Cardiac muscle cell (in vitro differentiated cells and primary cell): ENCODE data around the gene CNKSR2. TPM values are rescaled to one million over a fixed set of nuclear protein-coding genes. Genes with fewer than 3 reads are reported as not detected.

Experiments
- DNase-seq, 2 donors: peaks; one replicate each; pipeline versions ENCODE4 v3.0.0 to v3.0.0-alpha.2; 2010 to 2017; ENCODE audit warnings: low read depth in 1 of 2, low spot score in 1 of 2
- H3K27ac ChIP-seq: fragments of 200-600 bp; sonication (generic); 2 replicates; pipeline ENCODE4 v1.5.1; 2016
- H3K27me3 ChIP-seq: fragments of 200-600 bp; sonication (generic); 2 replicates; pipeline ENCODE4 v1.6.0; 2016; ENCODE audit warnings: control low read depth
- H3K36me3 ChIP-seq: fragments of 200-600 bp; sonication (generic); 2 replicates; pipeline ENCODE4 v1.5.1; 2016; ENCODE audit warnings: control low read depth
- H3K4me1 ChIP-seq: fragments of 200-600 bp; sonication (generic); 2 replicates; pipeline ENCODE4 v1.8.1; 2017; ENCODE audit warnings: low read depth, mild to moderate bottlenecking, mixed run types
- H3K4me3 ChIP-seq: fragments of 200-600 bp; sonication (generic); 2 replicates; pipeline ENCODE4 v1.5.1; 2016; ENCODE audit warnings: mild to moderate bottlenecking
- H3K9me3 ChIP-seq: fragments of 200-600 bp; sonication (generic); 2 replicates; pipeline ENCODE4 v1.5.1; 2017; ENCODE audit warnings: low read depth, mild to moderate bottlenecking, control low read depth
- polyA plus RNA-seq: library from polyadenylated mRNA; unstranded; fragments of >200 nt; fragmentation: Nextera tagmentation; extraction: Ambion mirVana; gene quantifications from 2 replicates; pipeline ENCODE4 v1.2.1, GENCODE V29; 2016
- total RNA-seq: library from RNA; depleted of rRNA; stranded (reverse); fragments of >200 nt; gene quantifications from 2 replicates; pipeline ENCODE4 v1.2.3, GENCODE V29; 2016
- TF ChIP-seq, protein P1 (sequence below): IDR thresholded peaks from 2 replicates; pipeline ENCODE4 v1.5.1; 2012; ENCODE audit warnings: low read depth, mild to moderate bottlenecking, low read length

The CNKSR2 gene
- total and polyA plus RNA-seq, 2 experiments from 2014 or later, result 1.5 to 25.3 TPM

DNA sequence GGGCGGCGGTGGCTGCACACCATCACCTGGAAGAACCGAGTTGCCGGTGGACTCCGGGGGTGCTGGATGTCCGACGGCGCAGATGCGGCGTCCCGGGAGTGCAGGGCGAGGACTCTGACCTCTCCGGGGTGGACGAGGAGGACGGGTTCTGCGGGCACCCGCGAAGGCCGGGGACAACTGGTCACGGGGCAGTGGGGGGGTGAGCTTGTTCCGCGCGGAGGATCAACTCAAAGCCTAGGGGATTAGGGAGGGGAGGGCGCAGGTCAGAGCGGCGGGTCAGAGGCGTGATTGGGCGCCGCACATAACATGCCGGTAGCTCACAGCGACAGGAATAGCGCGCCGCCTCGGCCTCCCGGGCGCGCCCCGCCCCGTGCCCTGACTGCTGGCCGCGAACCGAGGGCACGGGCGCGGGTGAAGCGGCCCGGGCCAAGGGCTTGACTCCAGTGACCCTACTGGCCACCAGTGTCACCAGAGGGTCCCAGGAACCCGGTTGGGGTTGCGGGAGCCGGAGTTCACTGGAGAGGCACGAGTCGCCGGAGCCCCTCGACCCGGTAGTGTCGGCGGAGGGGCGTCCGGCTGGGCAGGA, 284.0 kb downstream of the CNKSR2 start, which contains the start of gene KLHL34:
KLHL34 (minus strand) TSS at position 179 of the 586 bp plus-strand sequence. CDS start 542 bp downstream, outside the sequence.
- H3K27me3 ChIP-seq, result peaks cover 5% of the 10 kb centered on the region
- DNase-seq, result peak in 1 of 2 donors; percentile 13
- peak within 1 kb of the TSS; percentile 14 for H3K4me3 ChIP-seq
- no peaks in the 10 kb centered on the region for H3K36me3 ChIP-seq
- H3K4me1 ChIP-seq, result no peaks in the 10 kb centered on the region
- H3K27ac ChIP-seq, result no peak within 1 kb of the TSS
- TF ChIP-seq, protein P1, sequence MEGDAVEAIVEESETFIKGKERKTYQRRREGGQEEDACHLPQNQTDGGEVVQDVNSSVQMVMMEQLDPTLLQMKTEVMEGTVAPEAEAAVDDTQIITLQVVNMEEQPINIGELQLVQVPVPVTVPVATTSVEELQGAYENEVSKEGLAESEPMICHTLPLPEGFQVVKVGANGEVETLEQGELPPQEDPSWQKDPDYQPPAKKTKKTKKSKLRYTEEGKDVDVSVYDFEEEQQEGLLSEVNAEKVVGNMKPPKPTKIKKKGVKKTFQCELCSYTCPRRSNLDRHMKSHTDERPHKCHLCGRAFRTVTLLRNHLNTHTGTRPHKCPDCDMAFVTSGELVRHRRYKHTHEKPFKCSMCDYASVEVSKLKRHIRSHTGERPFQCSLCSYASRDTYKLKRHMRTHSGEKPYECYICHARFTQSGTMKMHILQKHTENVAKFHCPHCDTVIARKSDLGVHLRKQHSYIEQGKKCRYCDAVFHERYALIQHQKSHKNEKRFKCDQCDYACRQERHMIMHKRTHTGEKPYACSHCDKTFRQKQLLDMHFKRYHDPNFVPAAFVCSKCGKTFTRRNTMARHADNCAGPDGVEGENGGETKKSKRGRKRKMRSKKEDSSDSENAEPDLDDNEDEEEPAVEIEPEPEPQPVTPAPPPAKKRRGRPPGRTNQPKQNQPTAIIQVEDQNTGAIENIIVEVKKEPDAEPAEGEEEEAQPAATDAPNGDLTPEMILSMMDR, result no peak
- H3K9me3 ChIP-seq, result no peaks in the 10 kb centered on the region

DNA sequence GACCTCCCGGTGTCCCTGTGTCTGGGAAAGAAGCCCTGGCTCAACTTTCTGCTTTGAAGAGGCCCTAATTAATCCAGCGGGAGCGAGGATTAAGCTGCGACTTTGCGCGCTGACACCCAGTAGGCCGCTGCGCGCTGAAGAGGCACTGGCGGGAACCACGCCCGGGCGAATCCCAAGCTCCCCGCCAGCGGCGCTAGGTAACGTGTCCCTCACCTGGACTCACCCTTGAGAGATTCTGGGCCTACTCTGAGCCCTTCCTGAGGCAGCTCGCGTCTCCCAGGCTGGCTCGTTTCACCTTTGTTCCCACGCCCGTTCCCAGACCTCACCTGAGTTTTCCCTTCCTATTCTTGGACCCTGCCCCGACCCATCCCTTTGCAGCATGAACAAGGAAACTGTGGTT, 284.5 kb downstream of the CNKSR2 start:
- TF ChIP-seq, protein P1, result no peak
- Histone ChIP-seq H3K36me3 (no peaks in the 10 kb centered on the region), H3K4me3 (peak overlapping the region; percentile 14), H3K4me1 (no peaks in the 10 kb centered on the region), H3K27ac (no peak overlapping the region), H3K9me3 (no peaks in the 10 kb centered on the region), H3K27me3 (peaks cover 5% of the 10 kb centered on the region)
- DNase-seq, result no peak

DNA sequence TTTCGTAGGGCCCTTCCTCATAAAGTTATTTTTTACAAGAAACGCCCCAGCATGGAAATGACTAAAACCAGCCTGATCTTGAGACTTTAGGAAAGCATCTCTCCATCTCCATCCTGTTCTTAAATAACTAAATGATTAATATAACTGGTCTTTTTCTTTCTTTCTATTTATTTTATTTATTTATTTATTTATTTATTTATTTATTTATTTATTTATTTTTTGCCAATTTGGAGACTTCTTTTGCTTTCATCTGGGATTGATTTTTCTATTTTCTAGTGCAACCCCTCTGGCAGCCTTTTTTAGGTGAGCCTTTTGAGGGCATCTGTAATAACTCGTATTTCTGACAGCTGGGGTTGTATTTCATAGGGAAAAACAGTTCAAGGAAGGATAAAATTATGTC, 285.1 kb downstream of the CNKSR2 start:
- no peak overlapping the region for H3K27ac ChIP-seq
- no peak overlapping the region for H3K4me3 ChIP-seq
- no peaks in the 10 kb centered on the region for H3K4me1 ChIP-seq
- DNase-seq, result no peak
- no peaks in the 10 kb centered on the region for H3K9me3 ChIP-seq
- H3K27me3 ChIP-seq, result peaks cover 5% of the 10 kb centered on the region
- TF ChIP-seq, protein P1, result no peak
- no peaks in the 10 kb centered on the region for H3K36me3 ChIP-seq

DNA sequence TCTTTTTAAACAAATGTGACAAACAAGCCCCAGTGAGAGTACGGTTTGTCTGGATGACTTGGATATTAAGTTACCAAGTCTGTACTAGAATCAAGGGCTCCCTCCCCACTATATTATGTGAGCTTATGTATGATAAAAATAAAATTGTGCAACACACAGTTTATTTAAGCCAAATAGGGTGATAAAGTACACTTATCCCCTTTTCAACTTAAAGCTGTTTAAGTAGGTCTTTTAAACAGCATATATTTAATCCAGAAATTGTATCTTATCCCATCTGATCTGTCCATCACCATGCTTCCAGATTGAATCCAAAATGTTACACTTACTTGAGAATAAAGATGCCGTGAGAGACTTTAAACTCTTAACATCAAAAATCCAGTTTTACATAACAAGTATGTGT, 285.9 kb downstream of the CNKSR2 start:
- peaks cover 5% of the 10 kb centered on the region for H3K27me3 ChIP-seq

DNA sequence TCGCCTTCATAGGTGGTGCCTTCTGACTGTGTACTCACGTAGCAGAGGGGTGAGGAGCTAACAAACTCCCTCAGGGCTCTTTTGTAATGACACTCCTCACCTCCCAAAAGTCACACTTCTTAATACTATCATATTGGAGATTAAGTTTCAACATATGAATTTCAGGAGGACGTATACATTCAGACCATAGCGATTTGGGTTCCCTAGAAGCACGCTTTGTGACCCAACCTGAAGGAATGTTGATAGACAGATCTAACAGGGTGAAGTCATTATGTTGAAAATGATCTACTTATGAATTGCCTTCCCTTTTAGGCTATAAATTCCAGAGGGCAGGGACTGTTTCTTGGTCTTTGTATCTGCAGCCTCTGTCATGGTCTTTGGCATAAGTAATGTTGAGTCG, 287.1 kb downstream of the CNKSR2 start:
- TF ChIP-seq, protein P1, result no peak
- Histone ChIP-seq H3K27me3 (peaks cover 5% of the 10 kb centered on the region), H3K27ac (no peak overlapping the region), H3K9me3 (no peaks in the 10 kb centered on the region), H3K4me3 (no peak overlapping the region), H3K4me1 (no peaks in the 10 kb centered on the region), H3K36me3 (no peaks in the 10 kb centered on the region)
- no peak for DNase-seq

More for the DNA sequence above, 285.9 kb downstream of the CNKSR2 start:
- no peak overlapping the region for H3K4me3 ChIP-seq
- H3K36me3 ChIP-seq, result no peaks in the 10 kb centered on the region
- H3K27ac ChIP-seq, result no peak overlapping the region
- no peaks in the 10 kb centered on the region for H3K4me1 ChIP-seq
- no peaks in the 10 kb centered on the region for H3K9me3 ChIP-seq
- TF ChIP-seq, protein P1, result no peak
- no peak for DNase-seq
